A549 (cell line): ENCODE measurements around the gene CNGA1. TPM values are rescaled to one million over a fixed set of nuclear protein-coding genes. Genes with fewer than 3 reads are reported as not detected.

Source experiments
- ATAC-seq, 2 experiments: fragments of 200-7000 bp in 1 of 2; fragments of >200 bp in 1 of 2; cut with Nextera tagmentation in 1 of 2; cut with Tn5 transposase in 1 of 2; 3 replicates each; pipeline versions ENCODE4 v1.8.0 to v1.9.1; 2018 to 2020; ENCODE audit warnings: mild to moderate bottlenecking in 1 of 2, moderate library complexity in 1 of 2
- CTCF ChIA-PET: fragments of 300-600 bp; sonication (Branson Sonifier 250); formaldehyde crosslinking; extraction: SDS; loops from one replicate; lab custom pipeline; 2021; ENCODE audit warnings: antibody characterized with exemption, inconsistent platforms; lab: Yijun Ruan, JAX
- POLR2A ChIA-PET: fragments of 350-600 bp; formaldehyde crosslinking; extraction: SDS; loops from one replicate; lab custom pipeline; 2021; ENCODE audit warnings: antibody characterized with exemption, inconsistent platforms; lab: Yijun Ruan, JAX
- DNase-seq, 2 experiments: peaks; one replicate each; pipeline versions ENCODE4 v3.0.0 to v3.0.0-alpha.2; 2011 to 2016; ENCODE audit warnings: low read depth in 1 of 2, low spot score in 1 of 2
- FAIRE-seq: peaks from 2 replicates; lab custom pipeline; 2011; peaks lifted over from hg19 to GRCh38; lab: Jason Lieb, UNC
- H3K27ac ChIP-seq, 2 experiments: fragments of >200 bp; sonication (Bioruptor Twin); formaldehyde crosslinking; 3 replicates each; pipeline ENCODE4 v1.5.1; 2016 to 2017
- H3K4me1 ChIP-seq: fragments of >200 bp; sonication (Bioruptor Twin); formaldehyde crosslinking; 3 replicates; pipeline ENCODE4 v1.6.1; 2016
- H3K4me2 ChIP-seq: fragments of >200 bp; sonication (Bioruptor Twin); formaldehyde crosslinking; 3 replicates; pipeline ENCODE4 v1.6.1; 2016
- H3K4me3 ChIP-seq: fragments of >200 bp; sonication (Bioruptor Twin); formaldehyde crosslinking; 3 replicates; pipeline ENCODE4 v1.5.1; 2016
- H3K9me3 ChIP-seq: fragments of >200 bp; sonication (Bioruptor Twin); formaldehyde crosslinking; 3 replicates; pipeline ENCODE4 v1.6.1; 2016
- BHLHE40 ChIP-seq: IDR thresholded peaks from 2 replicates; pipeline ENCODE4 v1.6.1; 2012; ENCODE audit warnings: low read depth, low read length, inconsistent platforms
- CBX8 ChIP-seq: fragments of 200-600 bp; sonication (generic); IDR thresholded peaks from 2 replicates; pipeline ENCODE4 v1.6.1; 2016
- CEBPB ChIP-seq, 2 experiments: fragments of >200 bp in 1 of 2; sonication (Bioruptor Twin) in 1 of 2; formaldehyde crosslinking in 1 of 2; IDR thresholded peaks; 2 replicates each; pipeline ENCODE4 v1.6.1; 2012 to 2016
- CHD2 ChIP-seq: fragments of 150-350 bp; IDR thresholded peaks from 2 replicates; pipeline ENCODE4 v1.6.1; 2014; ENCODE audit warnings: low read length; ENCODE audit not compliant: partially characterized antibody
- E2F6 ChIP-seq: IDR thresholded peaks from 2 replicates; pipeline ENCODE4 v1.6.1; 2012; ENCODE audit warnings: low read depth, borderline replicate concordance
- EHF ChIP-seq: fragments of 250-450 bp; sonication (Bioruptor Pico); IDR thresholded peaks from 2 replicates; pipeline ENCODE4 v1.5.0; 2020; ENCODE audit warnings: mild to moderate bottlenecking
- EHMT2 ChIP-seq: fragments of 200-600 bp; sonication (generic); IDR thresholded peaks from 2 replicates; pipeline ENCODE4 v1.6.1; 2016; ENCODE audit warnings: antibody characterized with exemption, low read depth, mild to moderate bottlenecking, moderate library complexity
- ELK1 ChIP-seq: fragments of 150-350 bp; IDR thresholded peaks from 2 replicates; pipeline ENCODE4 v1.6.1; 2014; ENCODE audit warnings: low read depth, mild to moderate bottlenecking, low read length
- EP300 ChIP-seq, 2 experiments: fragments of >200 bp; sonication (Bioruptor Twin); formaldehyde crosslinking; IDR thresholded peaks; 2 replicates in 1 of 2; 3 replicates in 1 of 2; pipeline ENCODE4 v1.6.1; 2016 to 2017
- ESRRA ChIP-seq: fragments of 150-350 bp; IDR thresholded peaks from 2 replicates; pipeline ENCODE4 v1.6.1; 2014; ENCODE audit warnings: mild to moderate bottlenecking, low read length, borderline replicate concordance
- FOSL2 ChIP-seq, 2 experiments: fragments of 450-650 bp in 1 of 2; fragments of >200 bp in 1 of 2; sonication (Bioruptor Twin) in 1 of 2; formaldehyde crosslinking; IDR thresholded peaks; 2 replicates each; pipeline versions ENCODE4 v1.5.0 to v1.6.1; 2016 to 2020; ENCODE audit warnings: mild to moderate bottlenecking in 1 of 2, moderate library complexity in 1 of 2
- GATA3 ChIP-seq: IDR thresholded peaks from 2 replicates; pipeline ENCODE4 v1.6.1; 2012; ENCODE audit warnings: borderline replicate concordance
- HEYL ChIP-seq: fragments of 250-450 bp; sonication (Bioruptor Pico); IDR thresholded peaks from 2 replicates; pipeline ENCODE4 v1.8.0; 2021; ENCODE audit warnings: mild to moderate bottlenecking, moderate library complexity
- HOXA7 ChIP-seq: fragments of 250-450 bp; sonication (Bioruptor Pico); IDR thresholded peaks from 2 replicates; pipeline ENCODE4 v1.5.0; 2020; ENCODE audit warnings: mild to moderate bottlenecking, moderate library complexity
- JUN ChIP-seq, 2 experiments: fragments of >200 bp; sonication (Bioruptor Twin); formaldehyde crosslinking; IDR thresholded peaks; 2 replicates in 1 of 2; 3 replicates in 1 of 2; pipeline ENCODE4 v1.6.1; 2016 to 2017
- JUNB ChIP-seq: fragments of >200 bp; sonication (Bioruptor Twin); formaldehyde crosslinking; IDR thresholded peaks from 2 replicates; pipeline ENCODE4 v1.6.1; 2016
- KDM1A ChIP-seq: fragments of 200-600 bp; sonication (generic); IDR thresholded peaks from 2 replicates; pipeline ENCODE4 v1.6.1; 2016; ENCODE audit warnings: low read depth, mild to moderate bottlenecking
- NPAS2 ChIP-seq: fragments of 250-450 bp; sonication (Bioruptor Pico); IDR thresholded peaks from 2 replicates; pipeline ENCODE4 v1.8.0; 2022; ENCODE audit warnings: mild to moderate bottlenecking, moderate library complexity, borderline replicate concordance
- NR3C1 ChIP-seq: fragments of >200 bp; sonication (Bioruptor Twin); formaldehyde crosslinking; IDR thresholded peaks from 3 replicates; pipeline ENCODE4 v1.6.1; 2017
- POLR2A ChIP-seq: IDR thresholded peaks from 2 replicates; pipeline ENCODE4 v1.6.1; 2012; ENCODE audit warnings: mild to moderate bottlenecking, low read length
- POLR2AphosphoS2 ChIP-seq: conservative IDR thresholded peaks from 2 replicates; pipeline ENCODE4 v1.6.1; 2012; ENCODE audit warnings: low read length, improper control_type of control experiment, inconsistent platforms
- RARB ChIP-seq: fragments of 250-450 bp; sonication (Bioruptor Pico); IDR thresholded peaks from 2 replicates; pipeline ENCODE4 v1.8.0; 2021; ENCODE audit warnings: mild to moderate bottlenecking, moderate library complexity
- RFX5 ChIP-seq: fragments of 450-650 bp; IDR thresholded peaks from 2 replicates; pipeline ENCODE4 v1.7.1; 2014; ENCODE audit warnings: antibody characterized with exemption, mild to moderate bottlenecking, moderate library complexity
- RNF2 ChIP-seq: fragments of 200-600 bp; sonication (generic); IDR thresholded peaks from 2 replicates; pipeline ENCODE4 v1.6.1; 2016; ENCODE audit warnings: low read depth, mild to moderate bottlenecking, antibody characterized with exemption, moderate library complexity, borderline replicate concordance
- SREBF2 ChIP-seq: fragments of 450-650 bp; IDR thresholded peaks from 2 replicates; pipeline ENCODE4 v1.6.1; 2014; ENCODE audit warnings: mild to moderate bottlenecking, moderate library complexity
- TFCP2L1 ChIP-seq: fragments of 250-450 bp; sonication (Bioruptor Pico); IDR thresholded peaks from 2 replicates; pipeline ENCODE4 v1.5.0; 2021; ENCODE audit warnings: mild to moderate bottlenecking
- TP53 ChIP-seq: fragments of 250-450 bp; sonication (Bioruptor Pico); IDR thresholded peaks from 2 replicates; pipeline ENCODE4 v1.5.0; 2021; ENCODE audit warnings: mild to moderate bottlenecking, moderate library complexity
- ZC3H11A ChIP-seq: fragments of 450-650 bp; IDR thresholded peaks from 2 replicates; pipeline ENCODE4 v1.6.1; 2014; ENCODE audit warnings: antibody characterized with exemption, mild to moderate bottlenecking
- ZNF302 ChIP-seq: fragments of 250-450 bp; sonication (Bioruptor Pico); IDR thresholded peaks from 2 replicates; pipeline ENCODE4 v1.9.0; 2021; ENCODE audit warnings: inconsistent platforms, mild to moderate bottlenecking, moderate library complexity
- WGBS: methylation state at CpG from one replicate; pipeline ENCODE4 v1.1.6; 2017; ENCODE audit errors: missing lambda C conversion rate; 5-methylcytosine and 5-hydroxymethylcytosine counted together
- polyA plus RNA-seq, 4 experiments: library from polyadenylated mRNA; depleted of rRNA in 3 of 4; stranded (reverse); fragments of >200 nt; fragmentation: RNase III in 1 of 4; extraction: RNeasy Plus Mini Kit Qiagen cat#74134 plus additional on column Dnase treatment in 1 of 4; gene quantifications; 2 replicates in 3 of 4; 3 replicates in 1 of 4; pipeline ENCODE4 v1.2.3, GENCODE V29; 2011 to 2017
- TF ChIP-seq, protein P1 (sequence below): IDR thresholded peaks from 2 replicates; pipeline ENCODE4 v1.6.1; 2012
- TF ChIP-seq, protein P2 (sequence below): fragments of >200 bp; sonication (Bioruptor Twin); formaldehyde crosslinking; IDR thresholded peaks from 3 replicates; pipeline ENCODE4 v1.6.1; 2016
- TF ChIP-seq, protein P3 (sequence below): fragments of 250-450 bp; sonication (Bioruptor Pico); IDR thresholded peaks from 2 replicates; pipeline ENCODE4 v1.5.0; 2020; ENCODE audit warnings: low read depth, mild to moderate bottlenecking, moderate library complexity

CNGA1 gene
- polyA plus RNA-seq, 2 of the 4 experiments (the other 2 are of a cell fraction): 0.12 TPM; not detected in 1

- CTCF ChIA-PET: interaction anchor here (0.7 kb wide), 1 partner anchor 13 kb away, joined by 3 read pairs; no protein-coding TSS in a partner anchor
- TF ChIP-seq NR3C1 (no peak), TFCP2L1 (no peak), POLR2A (no peak), ELK1 (no peak), CEBPB (IDR thresholded peaks at IDR 0.05) (no peak), EP300 (IDR thresholded peaks at IDR 0.05) (no peak), RFX5 (no peak), SREBF2 (no peak), KDM1A (no peak), HEYL (no peak), NPAS2 (CRISPR knock-in tag) (no peak)
- TF ChIP-seq, protein P1, sequence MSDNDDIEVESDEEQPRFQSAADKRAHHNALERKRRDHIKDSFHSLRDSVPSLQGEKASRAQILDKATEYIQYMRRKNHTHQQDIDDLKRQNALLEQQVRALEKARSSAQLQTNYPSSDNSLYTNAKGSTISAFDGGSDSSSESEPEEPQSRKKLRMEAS: no peak
- TF ChIP-seq, protein P2, sequence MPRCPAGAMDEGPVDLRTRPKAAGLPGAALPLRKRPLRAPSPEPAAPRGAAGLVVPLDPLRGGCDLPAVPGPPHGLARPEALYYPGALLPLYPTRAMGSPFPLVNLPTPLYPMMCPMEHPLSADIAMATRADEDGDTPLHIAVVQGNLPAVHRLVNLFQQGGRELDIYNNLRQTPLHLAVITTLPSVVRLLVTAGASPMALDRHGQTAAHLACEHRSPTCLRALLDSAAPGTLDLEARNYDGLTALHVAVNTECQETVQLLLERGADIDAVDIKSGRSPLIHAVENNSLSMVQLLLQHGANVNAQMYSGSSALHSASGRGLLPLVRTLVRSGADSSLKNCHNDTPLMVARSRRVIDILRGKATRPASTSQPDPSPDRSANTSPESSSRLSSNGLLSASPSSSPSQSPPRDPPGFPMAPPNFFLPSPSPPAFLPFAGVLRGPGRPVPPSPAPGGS: no peak
- ATAC-seq (no peak), DNase-seq (no peak), FAIRE-seq (no peak)
- no peak overlapping the region for H3K4me2 ChIP-seq
- no peak overlapping the region for H3K4me3 ChIP-seq
- no peak overlapping the region for H3K27ac ChIP-seq
- POLR2A ChIA-PET: no interaction called here
- WGBS: 53% methylated on average over 4 of the region's 4 CpGs
- no peaks in the 10 kb centered on the region for H3K4me1 ChIP-seq
- H3K9me3 ChIP-seq: no peaks in the 10 kb centered on the region
Measured at GRCh38 chr4:48015216-48015615, 1.3 kb downstream of the CNGA1 start.

DNA sequence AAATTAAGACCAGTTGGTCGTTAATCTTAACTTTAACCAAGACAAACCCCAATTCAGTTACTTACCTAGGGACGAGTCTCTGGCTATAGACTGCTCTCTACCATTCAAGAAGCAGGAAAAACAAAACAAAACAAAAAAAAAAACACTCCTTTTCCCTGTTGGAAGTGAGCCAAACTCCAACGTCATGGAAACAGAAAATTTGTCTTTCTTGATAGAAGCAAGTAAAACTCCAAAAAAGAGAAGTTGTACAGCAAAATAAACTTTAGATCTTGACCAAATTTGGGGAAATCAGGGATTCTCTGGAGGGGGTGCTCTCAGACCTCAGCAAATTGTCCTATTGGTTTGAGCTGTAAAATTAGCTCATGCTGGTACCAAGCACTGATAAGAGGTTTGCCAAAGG is 3.7 kb downstream of the CNGA1 start:
- POLR2A ChIA-PET: no interaction called here
- FAIRE-seq (no peak), ATAC-seq (no peak), DNase-seq (no peak)
- Histone ChIP-seq H3K4me1 (no peaks in the 10 kb centered on the region), H3K4me3 (no peak overlapping the region), H3K27ac (no peak overlapping the region), H3K9me3 (no peaks in the 10 kb centered on the region), H3K4me2 (no peak overlapping the region)
- 10% methylated on average over 3 of the region's 3 CpGs for WGBS
- CTCF ChIA-PET: interaction anchor here (1.2 kb wide), 1 partner anchor 115 kb away, joined by 3 read pairs; no protein-coding TSS in a partner anchor
- TF ChIP-seq HEYL (no peak), RARB (no peak), EHMT2 (no peak), ESRRA (no peak), BHLHE40 (no peak), KDM1A (no peak), EP300 (IDR thresholded peaks at IDR 0.05) (no peak), POLR2AphosphoS2 (no peak), ZC3H11A (no peak)

DNA sequence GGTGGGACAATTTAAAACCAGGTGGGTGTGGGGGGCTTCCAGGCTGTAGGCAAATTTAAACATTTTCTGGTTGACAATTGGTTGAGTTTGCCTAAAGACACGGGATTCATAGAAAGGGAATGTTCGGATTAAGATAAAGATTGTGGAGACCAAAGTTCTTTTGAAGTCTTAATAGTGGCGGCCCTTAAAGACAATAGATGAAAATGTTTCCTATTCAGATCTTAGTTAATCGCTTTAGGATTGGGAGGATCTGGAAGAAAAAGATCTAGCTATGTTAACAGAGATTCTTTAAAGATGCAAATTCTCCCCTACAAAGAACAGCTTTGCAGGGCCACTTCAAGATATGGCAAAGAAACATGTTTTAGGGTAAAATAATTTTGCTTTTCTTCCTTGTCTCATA is 4.8 kb downstream of the CNGA1 start:
- 0 out of 3 replicates have a peak, but pooled peaks cover 3% of the 10 kb centered on the region for H3K9me3 ChIP-seq
- ChIA-PET CTCF (no interaction called here), POLR2A (no interaction called here)
- no peak overlapping the region for H3K27ac ChIP-seq
- H3K4me3 ChIP-seq: no peak overlapping the region
- ATAC-seq (no peak), DNase-seq (no peak), FAIRE-seq (no peak)
- no peak overlapping the region for H3K4me2 ChIP-seq
- WGBS: 44% methylated on average over 4 of the region's 4 CpGs
- no peaks in the 10 kb centered on the region for H3K4me1 ChIP-seq
- no peak for TF ChIP-seq KDM1A
- TF ChIP-seq TP53 (CRISPR knock-in tag): no peak
- no peak for TF ChIP-seq CEBPB (IDR thresholded peaks at IDR 0.05)
- TF ChIP-seq, protein P3, sequence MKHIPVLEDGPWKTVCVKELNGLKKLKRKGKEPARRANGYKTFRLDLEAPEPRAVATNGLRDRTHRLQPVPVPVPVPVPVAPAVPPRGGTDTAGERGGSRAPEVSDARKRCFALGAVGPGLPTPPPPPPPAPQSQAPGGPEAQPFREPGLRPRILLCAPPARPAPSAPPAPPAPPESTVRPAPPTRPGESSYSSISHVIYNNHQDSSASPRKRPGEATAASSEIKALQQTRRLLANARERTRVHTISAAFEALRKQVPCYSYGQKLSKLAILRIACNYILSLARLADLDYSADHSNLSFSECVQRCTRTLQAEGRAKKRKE (CRISPR knock-in tag): no peak
- no peak for TF ChIP-seq JUNB
- no peak for TF ChIP-seq FOSL2 (IDR thresholded peaks at IDR 0.05)
- no peak for TF ChIP-seq FOSL2 (CRISPR knock-in tag; IDR thresholded peaks at IDR 0.05)
- no peak for TF ChIP-seq CHD2
- no peak for TF ChIP-seq HOXA7
- TF ChIP-seq NPAS2 (CRISPR knock-in tag): no peak
- no peak for TF ChIP-seq JUN (IDR thresholded peaks at IDR 0.05)
- no peak for TF ChIP-seq TFCP2L1
- TF ChIP-seq EHF (CRISPR knock-in tag): no peak
- no peak for TF ChIP-seq CBX8
- TF ChIP-seq RNF2: no peak
- TF ChIP-seq ZNF302 (CRISPR knock-in tag): no peak
- no peak for TF ChIP-seq E2F6
- TF ChIP-seq GATA3: no peak
